ENCODE measurements around the gene FBXW11.
A peak's percentile ranks its signal among the peaks of the same experiment; 100 is the strongest.

FBXW11 gene

GRCh38 chr5:171850324-171850947 lies 156.0 kb downstream of the FBXW11 start:
- no peaks in the 10 kb centered on the region for H3K36me3 ChIP-seq (ENCODE audit: control insufficient read depth, insufficient read depth, low read length)
- TF ChIP-seq CTCF (IDR thresholded peaks at IDR 0.05; ENCODE audit: insufficient read depth, low read length, poor library complexity, severe bottlenecking): peak; percentile 43
- no peaks in the 10 kb centered on the region for H3K27me3 ChIP-seq (replicated peaks; ENCODE audit: control insufficient read depth, insufficient read depth, low read length)
- no peak overlapping the region for H3K4me3 ChIP-seq (replicated peaks; ENCODE audit: low read depth, low read length)
- no peak for DNase-seq (ENCODE audit: extremely low read depth, insufficient read length)

- H3K27me3 ChIP-seq (replicated peaks; ENCODE audit: control insufficient read depth, insufficient read depth, low read length): no peaks in the 10 kb centered on the region
- H3K4me3 ChIP-seq (replicated peaks; ENCODE audit: low read depth, low read length): no peak overlapping the region
- DNase-seq (ENCODE audit: extremely low read depth, insufficient read length): no peak
- no peaks in the 10 kb centered on the region for H3K36me3 ChIP-seq (ENCODE audit: control insufficient read depth, insufficient read depth, low read length)
- TF ChIP-seq CTCF (IDR thresholded peaks at IDR 0.05; ENCODE audit: insufficient read depth, low read length, poor library complexity, severe bottlenecking): no peak
Measured at GRCh38 chr5:171849585-171850323, 156.7 kb downstream of the FBXW11 start.

GRCh38 chr5:171848911-171849520 lies 157.4 kb downstream of the FBXW11 start:
- TF ChIP-seq CTCF (IDR thresholded peaks at IDR 0.05; ENCODE audit: insufficient read depth, low read length, poor library complexity, severe bottlenecking): no peak
- no peak for DNase-seq (ENCODE audit: extremely low read depth, insufficient read length)
- H3K36me3 ChIP-seq (ENCODE audit: control insufficient read depth, insufficient read depth, low read length): no peaks in the 10 kb centered on the region

GRCh38 chr5:171848486-171848885 lies 158.0 kb downstream of the FBXW11 start:
- no peaks in the 10 kb centered on the region for H3K27me3 ChIP-seq (replicated peaks; ENCODE audit: control insufficient read depth, insufficient read depth, low read length)
- no peak for DNase-seq (ENCODE audit: extremely low read depth, insufficient read length)
- no peak overlapping the region for H3K4me3 ChIP-seq (replicated peaks; ENCODE audit: low read depth, low read length)
- TF ChIP-seq CTCF (IDR thresholded peaks at IDR 0.05; ENCODE audit: insufficient read depth, low read length, poor library complexity, severe bottlenecking): no peak
- H3K36me3 ChIP-seq (ENCODE audit: control insufficient read depth, insufficient read depth, low read length): no peaks in the 10 kb centered on the region

More at GRCh38 chr5:171848911-171849520, 157.4 kb downstream of the FBXW11 start:
- H3K27me3 ChIP-seq (replicated peaks; ENCODE audit: control insufficient read depth, insufficient read depth, low read length): no peaks in the 10 kb centered on the region
- no peak overlapping the region for H3K4me3 ChIP-seq (replicated peaks; ENCODE audit: low read depth, low read length)

GRCh38 chr5:171848006-171848405 lies 158.4 kb downstream of the FBXW11 start:
- DNase-seq (ENCODE audit: extremely low read depth, insufficient read length): no peak
- H3K4me3 ChIP-seq (replicated peaks; ENCODE audit: low read depth, low read length): no peak overlapping the region
- no peaks in the 10 kb centered on the region for H3K36me3 ChIP-seq (ENCODE audit: control insufficient read depth, insufficient read depth, low read length)
- no peaks in the 10 kb centered on the region for H3K27me3 ChIP-seq (replicated peaks; ENCODE audit: control insufficient read depth, insufficient read depth, low read length)
- no peak for TF ChIP-seq CTCF (IDR thresholded peaks at IDR 0.05; ENCODE audit: insufficient read depth, low read length, poor library complexity, severe bottlenecking)

Measured in GM06990 (cell line).